C4-2B (cell line): ENCODE measurements around the gene ATP13A2.

Experiments
- CTCF ChIP-seq: fragments of 450-650 bp; conservative IDR thresholded peaks from 2 replicates; pipeline ENCODE4 v1.5.1; 2017; ENCODE audit warnings: mild to moderate bottlenecking
- ZFX ChIP-seq: fragments of 450-650 bp; IDR thresholded peaks from 2 replicates; pipeline ENCODE4 v1.6.1; 2017

DNA sequence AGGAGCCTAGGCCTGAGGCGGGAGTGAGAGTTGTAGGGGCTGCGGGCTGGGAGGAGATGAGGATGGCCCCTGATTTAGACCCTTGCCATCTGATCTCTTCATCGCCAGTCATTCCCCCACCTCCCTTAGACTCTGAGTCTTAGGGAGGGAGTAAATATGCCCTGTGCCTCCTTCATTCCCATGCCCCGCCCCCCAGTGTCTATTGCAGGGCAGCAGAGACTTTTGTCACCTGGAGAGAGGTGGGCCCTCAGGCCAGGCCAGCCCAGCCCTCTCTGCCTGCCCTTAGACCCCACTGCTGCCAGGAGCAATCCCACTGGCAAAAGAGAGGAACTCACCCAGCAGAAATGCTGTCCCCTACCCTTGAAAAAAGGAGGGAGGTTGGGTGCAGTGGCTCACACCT, 28.1 kb downstream of the ATP13A2 start:
- TF ChIP-seq CTCF = no peak
- TF ChIP-seq ZFX = no peak
